Activated CD8-positive, alpha-beta memory T cell treated with anti-CD3 and anti-CD28 coated beads, Interleukin-2, amount 50 U/mL, for 4 hours (primary cell): ENCODE measurements around the gene NRL.
A peak's percentile ranks its signal among the peaks of the same experiment; 100 is the strongest.

Experiments used
- DNase-seq: peaks from one replicate; pipeline ENCODE4 v3.0.0-alpha.2; 2020

NRL gene

DNA sequence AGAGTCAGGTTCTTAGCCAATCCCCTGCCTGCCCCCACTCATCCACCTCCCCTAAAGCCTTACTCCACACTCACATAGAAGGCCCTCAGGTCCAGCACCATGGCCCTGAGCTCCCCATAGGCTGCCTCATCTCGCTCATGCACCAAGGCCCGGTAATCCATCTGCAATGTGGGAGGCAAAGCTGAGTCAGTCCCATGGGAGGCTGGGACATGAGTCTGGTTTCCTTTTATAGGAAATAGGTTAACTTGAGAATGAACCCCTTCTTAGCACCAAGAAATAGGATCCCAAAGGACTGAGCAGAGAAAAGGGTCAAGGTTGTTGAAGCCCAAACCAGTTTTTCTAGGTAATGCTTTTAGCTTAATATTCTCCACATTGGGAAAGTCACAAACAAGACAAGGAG lies 28.8 kb upstream of the NRL start:
- DNase-seq, result no peak

GRCh38 chr14:24141097-24141880 lies 26.5 kb upstream of the NRL start, which contains the start of gene EMC9:
TSS of gene EMC9 (minus strand) at chr14:24141591. CDS start at chr14:24141304, 287 bp downstream.
- DNase-seq, result peak; percentile 99

DNA sequence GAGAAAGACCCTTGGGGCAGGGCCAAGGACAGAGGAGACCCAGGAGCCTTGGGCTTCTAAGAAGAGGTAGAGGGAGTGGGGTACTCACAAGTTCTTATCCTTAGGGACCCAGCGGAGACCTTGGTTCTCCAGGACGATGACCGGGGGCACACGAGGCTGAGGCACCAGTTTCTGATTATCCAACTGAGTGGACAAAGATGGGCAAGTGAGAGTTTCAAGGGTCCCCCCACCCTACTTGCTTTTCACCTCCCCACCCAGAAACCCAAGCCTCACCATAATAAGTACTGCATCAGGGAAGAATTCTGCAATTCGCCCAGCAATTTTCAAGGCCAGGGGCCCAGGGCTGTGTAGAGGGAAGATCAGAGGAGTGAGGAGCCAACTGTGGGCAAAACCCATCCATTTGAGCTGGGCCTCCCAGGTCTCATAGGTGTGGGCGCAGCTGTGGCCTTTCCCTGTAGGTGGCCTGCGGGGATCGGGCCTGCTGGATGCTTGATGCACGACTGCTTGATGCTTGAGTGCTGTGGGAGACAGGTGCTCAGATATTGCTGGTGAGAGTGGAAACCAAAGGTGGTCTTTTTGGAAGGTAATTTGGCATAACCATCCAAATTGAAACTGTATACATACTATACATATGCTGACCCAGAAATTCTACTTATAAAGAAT lies 24.7 kb upstream of the NRL start:
- no peak for DNase-seq

DNA sequence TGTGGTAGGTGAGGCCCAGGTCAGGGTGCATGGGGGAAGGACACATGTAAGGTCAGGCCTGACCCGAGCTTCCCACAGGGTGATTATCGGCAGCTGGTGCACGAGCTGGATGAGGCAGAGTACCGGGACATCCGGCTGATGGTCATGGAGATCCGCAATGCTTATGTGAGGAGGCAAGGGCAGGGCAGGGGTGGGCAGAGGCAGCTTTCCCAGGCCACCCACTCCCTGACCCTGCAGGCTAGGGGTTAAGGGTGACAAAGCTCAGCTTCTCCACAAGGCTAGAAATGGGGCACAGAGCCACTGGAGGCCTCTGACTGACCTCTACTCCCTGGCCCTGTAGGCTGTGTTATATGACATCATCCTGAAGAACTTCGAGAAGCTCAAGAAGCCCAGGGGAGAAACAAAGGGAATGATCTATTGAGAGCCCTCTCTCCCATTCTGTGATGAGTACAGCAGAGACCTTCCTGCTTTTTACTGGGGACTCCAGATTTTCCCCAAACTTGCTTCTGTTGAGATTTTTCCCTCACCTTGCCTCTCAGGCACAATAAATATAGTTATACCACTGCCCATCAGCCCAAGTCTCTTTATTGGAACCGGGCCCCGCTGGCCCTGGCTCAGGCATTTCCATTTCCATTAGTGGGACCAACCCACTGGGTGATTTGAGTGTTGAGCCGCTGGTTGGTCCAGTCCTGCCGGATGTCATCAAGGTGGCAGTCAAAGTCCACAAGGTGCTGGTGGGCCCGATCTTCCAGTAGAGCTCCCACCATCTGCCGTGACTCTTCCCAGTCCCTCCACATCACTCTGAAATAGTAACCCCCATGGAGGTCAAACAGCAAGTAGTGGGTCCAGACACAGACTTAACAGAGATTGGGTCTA lies 23.9 kb upstream of the NRL start:
- no peak for DNase-seq

- DNase-seq, result no peak
These were observed 23.0 kb upstream of the NRL start for GRCh38 chr14:24137529-24138395.

GRCh38 chr14:24136684-24137528 lies 22.2 kb upstream of the NRL start:
- DNase-seq, result no peak

GRCh38 chr14:24135834-24136683 lies 21.3 kb upstream of the NRL start, which contains the start of gene PSME1:
TSS of gene PSME1 (plus strand) at chr14:24136194. CDS start at chr14:24136263, 69 bp downstream.
- peak; percentile 95 for DNase-seq

GRCh38 chr14:24135584-24135833 lies 20.8 kb upstream of the NRL start:
- no peak for DNase-seq

DNA sequence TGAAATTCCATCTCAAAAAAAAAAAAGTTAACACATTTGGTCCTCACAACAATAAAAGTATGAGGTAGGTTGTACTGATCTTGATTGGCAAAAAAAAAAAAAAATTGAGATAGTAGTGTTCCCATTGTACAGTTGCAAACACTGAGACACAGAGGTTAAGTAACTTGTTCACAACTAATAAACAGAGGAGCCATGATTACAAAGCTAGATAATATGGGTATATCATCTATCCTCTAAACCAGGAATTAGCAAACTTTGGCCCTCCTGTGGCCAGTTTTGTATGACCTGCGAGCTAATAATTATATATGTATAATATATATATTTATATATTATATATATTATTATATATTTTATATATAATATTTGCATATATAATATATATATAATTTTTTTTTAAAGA lies 19.0 kb upstream of the NRL start:
- DNase-seq, result no peak

- DNase-seq, result no peak
These were observed 18.2 kb upstream of the NRL start for GRCh38 chr14:24132976-24133375.

DNA sequence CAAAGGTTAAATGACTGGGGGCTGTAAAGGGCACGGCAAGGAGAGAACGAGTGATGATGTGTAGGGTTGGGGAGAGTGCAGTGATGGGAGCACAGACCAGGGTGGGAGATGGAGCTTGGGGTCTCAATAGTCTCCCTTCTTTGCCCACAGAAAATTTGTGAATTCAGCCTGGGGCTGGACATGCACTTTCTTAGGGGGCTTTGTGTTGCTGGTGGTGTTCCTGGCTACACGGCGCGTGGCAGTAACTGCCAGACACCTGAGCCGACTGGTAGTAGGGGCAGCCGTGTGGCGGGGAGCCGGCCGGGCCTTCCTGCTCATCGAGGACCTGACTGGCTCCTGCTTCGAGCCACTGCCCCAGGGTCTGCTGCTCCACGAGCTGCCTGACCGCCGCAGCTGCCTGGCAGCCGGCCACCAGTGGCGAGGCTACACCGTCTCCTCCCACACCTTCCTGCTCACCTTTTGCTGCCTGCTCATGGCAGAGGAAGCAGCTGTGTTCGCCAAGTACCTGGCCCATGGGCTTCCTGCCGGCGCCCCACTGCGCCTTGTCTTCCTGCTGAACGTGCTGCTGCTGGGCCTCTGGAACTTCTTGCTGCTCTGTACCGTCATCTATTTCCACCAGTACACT lies 17.4 kb upstream of the NRL start:
- no peak for DNase-seq

DNA sequence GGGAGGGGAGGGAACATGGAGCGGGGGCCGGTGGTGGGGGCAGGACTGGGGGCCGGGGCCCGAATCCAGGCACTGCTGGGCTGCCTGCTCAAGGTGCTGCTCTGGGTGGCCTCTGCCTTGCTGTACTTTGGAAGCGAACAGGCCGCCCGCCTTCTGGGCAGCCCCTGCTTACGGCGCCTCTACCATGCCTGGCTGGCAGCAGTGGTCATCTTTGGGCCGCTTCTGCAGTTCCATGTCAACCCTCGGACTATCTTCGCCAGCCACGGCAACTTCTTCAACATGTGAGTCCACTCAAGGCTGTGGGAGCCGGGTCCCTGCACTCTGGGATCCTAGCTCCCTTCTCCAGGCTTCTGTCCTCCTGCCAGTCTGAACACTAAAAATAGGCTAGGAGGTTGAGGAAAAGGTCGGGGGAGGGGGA lies 16.8 kb upstream of the NRL start:
- DNase-seq, result no peak

GRCh38 chr14:24130717-24131548 lies 16.2 kb upstream of the NRL start:
- DNase-seq, result no peak

- DNase-seq, result no peak
These were observed 15.6 kb upstream of the NRL start, which contains the start of gene FITM1 for GRCh38 chr14:24130380-24130716. TSS of gene FITM1 (plus strand) at chr14:24130659. CDS start at chr14:24131564, 905 bp downstream.

GRCh38 chr14:24129410-24129998 lies 14.8 kb upstream of the NRL start:
- DNase-seq, result no peak

DNA sequence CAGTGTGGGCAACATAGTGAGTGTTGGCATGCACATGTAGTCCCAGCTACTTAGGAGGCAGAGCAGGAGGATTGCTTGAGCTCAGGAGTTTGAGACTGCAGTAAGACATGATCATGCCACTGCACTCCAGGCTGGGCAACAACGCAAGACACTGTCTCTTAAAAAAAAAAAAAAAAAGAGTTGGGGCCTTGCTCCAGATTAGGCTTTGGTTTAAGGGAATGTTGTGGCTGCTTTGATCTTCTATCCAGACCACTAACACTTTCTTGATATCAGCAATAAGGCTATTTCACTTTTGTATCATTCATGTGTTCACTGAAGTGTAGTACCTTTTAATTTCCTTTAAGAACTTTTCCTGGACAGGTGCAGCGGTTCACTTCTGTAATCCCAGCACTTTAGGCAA lies 12.9 kb upstream of the NRL start:
- DNase-seq, result no peak

GRCh38 chr14:24126939-24127338 lies 12.2 kb upstream of the NRL start:
- no peak for DNase-seq
